Smooth muscle cell (in vitro differentiated cells): ENCODE results near the gene ZFAND2A. TPM values are rescaled to one million over a fixed set of nuclear protein-coding genes. Genes with fewer than 3 reads are reported as not detected.

Experiments
- DNase-seq: peaks from one replicate; lab custom pipeline; 2025; ENCODE audit not compliant: unreplicated experiment; lab: John Stamatoyannopoulos, UW
- H2AFZ ChIP-seq: fragments of 200-600 bp; sonication (generic); 2 replicates; pipeline ENCODE4 v1.6.0; 2016; ENCODE audit warnings: antibody characterized with exemption, low read depth, mild to moderate bottlenecking
- H3F3A ChIP-seq: fragments of 200-600 bp; sonication (generic); 2 replicates; pipeline ENCODE4 v1.6.0; 2017; ENCODE audit warnings: antibody characterized with exemption, low read depth
- H3K27ac ChIP-seq: fragments of 200-600 bp; sonication (generic); 2 replicates; pipeline ENCODE4 v1.5.1; 2016; ENCODE audit warnings: low read depth, mild to moderate bottlenecking
- H3K27me3 ChIP-seq: fragments of 200-600 bp; sonication (generic); 2 replicates; pipeline ENCODE4 v1.6.1; 2016; ENCODE audit warnings: low read depth, mild to moderate bottlenecking
- H3K36me3 ChIP-seq: fragments of 200-600 bp; sonication (generic); 2 replicates; pipeline ENCODE4 v1.5.1; 2016; ENCODE audit warnings: low read depth
- H3K4me1 ChIP-seq: fragments of 200-600 bp; sonication (generic); 2 replicates; pipeline ENCODE4 v1.5.1; 2016; ENCODE audit warnings: low read depth
- H3K4me2 ChIP-seq: fragments of 200-600 bp; sonication (generic); 2 replicates; pipeline ENCODE4 v1.6.0; 2016; ENCODE audit warnings: mild to moderate bottlenecking
- H3K4me3 ChIP-seq: fragments of 200-600 bp; sonication (generic); 2 replicates; pipeline ENCODE4 v1.5.1; 2016; ENCODE audit warnings: mild to moderate bottlenecking
- H3K79me2 ChIP-seq: fragments of 200-600 bp; sonication (generic); 2 replicates; pipeline ENCODE4 v1.6.0; 2016; ENCODE audit warnings: low read depth, mild to moderate bottlenecking
- H3K9ac ChIP-seq: fragments of 200-600 bp; sonication (generic); 2 replicates; pipeline ENCODE4 v1.6.0; 2016; ENCODE audit warnings: low read depth
- H3K9me3 ChIP-seq: fragments of 200-600 bp; sonication (generic); replicated peaks from 2 replicates; pipeline ENCODE4 v1.5.1; 2016; ENCODE audit warnings: low read depth
- H4K20me1 ChIP-seq: fragments of 200-600 bp; sonication (generic); 2 replicates; pipeline ENCODE4 v1.6.0; 2016; ENCODE audit warnings: low read depth
- CTCF ChIP-seq: fragments of 200-600 bp; sonication (generic); IDR thresholded peaks from 2 replicates; pipeline ENCODE4 v1.5.1; 2017; ENCODE audit warnings: borderline replicate concordance, mild to moderate bottlenecking, antibody characterized with exemption; ENCODE audit not compliant: insufficient read depth, poor library complexity, severe bottlenecking
- WGBS: methylation state at CpG from one replicate; pipeline ENCODE4 v1.1.7; 2016; ENCODE audit warnings: low lambda C conversion rate; 5-methylcytosine and 5-hydroxymethylcytosine counted together
- polyA plus RNA-seq: library from polyadenylated mRNA; unstranded; fragments of >200 nt; fragmentation: Nextera tagmentation; extraction: Ambion mirVana; gene quantifications from 2 replicates; pipeline ENCODE4 v1.2.1, GENCODE V29; 2016
- total RNA-seq: library from RNA; depleted of rRNA; stranded (reverse); fragments of >200 nt; gene quantifications from 2 replicates; pipeline ENCODE4 v1.2.3, GENCODE V29; 2014

Gene ZFAND2A
- total and polyA plus RNA-seq, 2 experiments from 2014 or later: 16.2 to 29.9 TPM

GRCh38 chr7:1129431-1129830 lies 30.6 kb downstream of the ZFAND2A start:
- Histone ChIP-seq H2AFZ (no peak overlapping the region), H3K27ac (no peak overlapping the region), H3K79me2 (peaks cover 8% of the 10 kb centered on the region), H3F3A (no peaks in the 10 kb centered on the region), H3K9ac (no peak overlapping the region), H3K4me1 (no peaks in the 10 kb centered on the region), H3K4me2 (no peak overlapping the region), H4K20me1 (peaks cover 4% of the 10 kb centered on the region), H3K27me3 (no peaks in the 10 kb centered on the region), H3K36me3 (no peaks in the 10 kb centered on the region), H3K9me3 (no peaks in the 10 kb centered on the region), H3K4me3 (no peak overlapping the region)
- no peak for TF ChIP-seq CTCF
- DNase-seq: no peak
- 94% methylated on average over 13 of the region's 13 CpGs for WGBS

- Histone ChIP-seq H3K4me3 (no peak overlapping the region), H3K9me3 (no peaks in the 10 kb centered on the region), H3F3A (no peaks in the 10 kb centered on the region), H3K4me1 (peaks cover 11% of the 10 kb centered on the region), H3K9ac (no peak overlapping the region), H3K36me3 (no peaks in the 10 kb centered on the region), H3K4me2 (no peak overlapping the region), H3K27me3 (no peaks in the 10 kb centered on the region), H3K79me2 (peaks cover 8% of the 10 kb centered on the region), H2AFZ (no peak overlapping the region), H4K20me1 (peaks cover 23% of the 10 kb centered on the region), H3K27ac (no peak overlapping the region)
- TF ChIP-seq CTCF: no peak
- 97% methylated on average over 7 of the region's 7 CpGs for WGBS
- no peak for DNase-seq
Observed at GRCh38 chr7:1127001-1127400, 33.0 kb downstream of the ZFAND2A start.

- peaks cover 36% of the 10 kb centered on the region for H4K20me1 ChIP-seq
- no peak overlapping the region for H3K27ac ChIP-seq
- no peak for TF ChIP-seq CTCF
- no peak for DNase-seq
- H3K79me2 ChIP-seq: no peaks in the 10 kb centered on the region
- H3K9me3 ChIP-seq: no peaks in the 10 kb centered on the region
- H3K9ac ChIP-seq: no peak overlapping the region
- H3K27me3 ChIP-seq: no peaks in the 10 kb centered on the region
- H3F3A ChIP-seq: no peaks in the 10 kb centered on the region
- peaks cover 11% of the 10 kb centered on the region for H3K4me1 ChIP-seq
- H3K4me3 ChIP-seq: no peak overlapping the region
- no peak overlapping the region for H3K4me2 ChIP-seq
- over 99% methylated on average over 16 of the region's 16 CpGs for WGBS
- no peak overlapping the region for H2AFZ ChIP-seq
- H3K36me3 ChIP-seq: no peaks in the 10 kb centered on the region
Observed at GRCh38 chr7:1125603-1125969, 34.4 kb downstream of the ZFAND2A start.

GRCh38 chr7:1124816-1125602 lies 35.0 kb downstream of the ZFAND2A start:
- H3K27me3 ChIP-seq: no peaks in the 10 kb centered on the region
- TF ChIP-seq CTCF: no peak
- H2AFZ ChIP-seq: no peak overlapping the region
- no peaks in the 10 kb centered on the region for H3F3A ChIP-seq
- H3K36me3 ChIP-seq: no peaks in the 10 kb centered on the region
- 94% methylated on average over 23 of the region's 23 CpGs for WGBS
- H4K20me1 ChIP-seq: peaks cover 42% of the 10 kb centered on the region
- H3K4me1 ChIP-seq: peaks cover 11% of the 10 kb centered on the region
- H3K79me2 ChIP-seq: no peaks in the 10 kb centered on the region
- H3K27ac ChIP-seq: no peak overlapping the region
- no peak overlapping the region for H3K9ac ChIP-seq
- no peak for DNase-seq
- H3K4me3 ChIP-seq: no peak overlapping the region
- no peak overlapping the region for H3K4me2 ChIP-seq
- no peaks in the 10 kb centered on the region for H3K9me3 ChIP-seq
